ENCODE measurements around the gene SH3BGRL3.

- no peak for TF ChIP-seq POLR2A (IDR thresholded peaks at IDR 0.05; ENCODE audit: low read depth, low read length)
- no peak for TF ChIP-seq TAF1 (IDR thresholded peaks at IDR 0.05; ENCODE audit: borderline replicate concordance, low read depth, low read length)
Observed at GRCh38 chr1:26278724-26279455, 996 bp upstream of the SH3BGRL3 start.
